Astrocyte of the cerebellum (primary cell): ENCODE measurements around the gene TMEM187.
"Not testable (repeated sequence)": the region's sequence is repeated elsewhere in the genome, so short reads cannot be mapped to it uniquely, and the experiment has no call there.

Experiments
- DNase-seq: peaks from one replicate; pipeline ENCODE4 v3.0.0-alpha.2; 2011; ENCODE audit warnings: low read depth
- H3K4me3 ChIP-seq: 2 replicates; pipeline ENCODE4 v1.5.1; 2011; ENCODE audit warnings: mild to moderate bottlenecking, low read depth, low read length, moderate library complexity
- CTCF ChIP-seq: IDR thresholded peaks from 2 replicates; pipeline ENCODE4 v1.5.1; 2012; ENCODE audit warnings: low read length, low read depth, moderate library complexity, mild to moderate bottlenecking; ENCODE audit errors: missing control alignments
- in situ Hi-C: cut with HindIII; loops from 2 replicates; pipeline ENCODE4 v1.10.0; 2017; ENCODE audit warnings: low sequenced_read_pairs

The TMEM187 gene

GRCh38 chrX:153974726-153975286 lies 2.3 kb downstream of the TMEM187 start:
- no peak overlapping the region for H3K4me3 ChIP-seq
- TF ChIP-seq CTCF: no peak
- DNase-seq: no peak
- in situ Hi-C loops: no loop called here

DNA sequence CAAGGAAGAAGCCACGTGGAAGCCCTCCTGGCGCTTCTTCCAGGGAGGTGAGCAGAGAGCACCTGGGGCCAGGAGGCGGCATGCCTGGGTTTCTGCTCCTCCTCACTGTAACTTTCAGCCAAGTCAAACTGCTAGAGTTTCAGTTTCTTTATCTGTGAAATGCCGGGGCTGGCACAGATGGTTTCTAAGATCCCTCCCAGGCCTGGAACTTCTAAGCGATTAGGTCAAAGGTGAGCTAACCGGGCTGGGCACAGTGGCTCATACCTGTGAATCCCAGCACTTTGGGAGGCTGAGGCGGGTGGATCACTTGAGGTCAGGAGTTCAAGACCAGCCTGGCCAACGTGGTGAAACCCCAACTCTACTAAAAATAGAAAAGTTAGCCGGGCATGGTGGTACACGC lies 7.8 kb downstream of the TMEM187 start:
- H3K4me3 ChIP-seq, DNase-seq, in situ Hi-C loops: not testable (repeated sequence)

DNA sequence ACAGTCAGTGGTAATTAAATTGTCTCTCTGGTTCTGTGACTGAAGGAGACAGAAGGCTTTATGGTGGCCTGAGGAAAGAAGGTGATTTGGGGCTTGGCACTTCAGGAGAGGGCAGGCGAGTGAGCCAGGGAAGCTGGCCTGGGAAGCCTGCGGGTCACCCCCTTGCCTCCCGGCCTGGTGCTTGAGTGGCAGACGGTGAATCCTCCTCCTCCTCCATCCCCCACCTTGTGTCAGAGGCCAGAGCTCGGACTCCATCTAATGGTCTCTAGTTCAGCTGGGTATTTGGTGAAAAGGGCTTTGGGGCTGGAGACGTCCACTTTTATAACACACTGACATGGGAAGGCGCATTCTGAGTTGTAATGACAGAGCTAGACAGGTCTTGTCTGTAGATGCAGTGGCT lies 8.7 kb downstream of the TMEM187 start:
- no peak overlapping the region for H3K4me3 ChIP-seq
- TF ChIP-seq CTCF: no peak
- no peak for DNase-seq
- in situ Hi-C loops: no loop called here

DNA sequence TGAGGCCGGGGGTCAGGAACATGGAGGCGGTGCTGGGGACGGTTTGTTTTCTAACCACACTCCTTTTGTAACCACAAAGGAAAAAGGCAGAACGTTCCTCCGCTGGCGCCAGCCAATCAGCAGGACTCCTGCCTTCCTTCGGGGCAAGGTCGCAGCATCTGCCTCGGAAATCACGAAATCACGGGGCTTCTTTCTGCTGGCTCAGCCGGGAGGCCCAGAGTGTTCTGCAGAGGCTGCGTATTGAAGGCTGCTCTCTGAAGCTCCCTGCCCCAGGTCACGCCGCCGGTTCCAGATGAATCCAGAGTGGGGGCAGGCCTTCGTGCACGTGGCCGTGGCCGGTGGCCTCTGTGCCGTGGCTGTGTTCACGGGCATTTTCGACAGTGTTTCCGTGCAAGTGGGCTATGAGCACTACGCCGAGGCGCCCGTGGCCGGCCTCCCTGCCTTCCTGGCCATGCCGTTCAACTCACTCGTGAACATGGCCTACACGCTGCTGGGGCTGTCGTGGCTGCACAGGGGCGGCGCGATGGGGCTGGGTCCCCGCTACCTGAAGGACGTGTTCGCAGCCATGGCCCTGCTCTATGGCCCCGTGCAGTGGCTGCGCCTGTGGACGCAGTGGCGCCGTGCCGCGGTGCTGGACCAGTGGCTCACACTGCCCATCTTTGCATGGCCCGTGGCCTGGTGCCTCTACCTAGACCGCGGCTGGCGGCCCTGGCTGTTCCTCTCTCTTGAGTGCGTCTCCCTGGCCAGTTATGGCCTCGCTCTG lies 9.4 kb downstream of the TMEM187 start:
- DNase-seq: no peak
- TF ChIP-seq CTCF: no peak
- in situ Hi-C loops: no loop called here
- no peak overlapping the region for H3K4me3 ChIP-seq

DNA sequence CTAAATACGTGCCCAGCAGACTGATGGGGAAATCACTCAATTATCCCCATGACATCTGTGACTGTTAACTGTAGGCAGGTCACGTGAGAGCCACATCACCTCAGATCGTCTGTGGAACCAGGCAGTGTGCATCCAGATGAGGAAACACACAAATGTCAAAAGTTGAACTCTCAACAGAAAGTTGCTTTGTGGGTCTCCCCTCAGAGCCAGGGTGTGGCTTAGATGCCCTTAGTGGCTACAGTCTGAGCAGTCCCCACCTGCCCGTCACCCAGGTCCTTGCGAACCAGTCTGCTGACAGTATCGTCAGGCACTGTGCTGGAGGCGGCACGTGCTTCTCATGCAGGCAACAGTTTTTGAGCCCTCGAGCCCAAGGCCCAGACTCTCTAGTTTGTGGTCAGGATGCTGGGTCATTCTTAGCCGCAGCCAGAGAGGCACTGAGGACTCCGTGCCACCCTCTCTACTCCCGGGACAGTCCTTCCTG lies 10.8 kb downstream of the TMEM187 start:
- no peak for DNase-seq
- no peak for TF ChIP-seq CTCF
- no peak overlapping the region for H3K4me3 ChIP-seq
- in situ Hi-C loops: no loop called here

GRCh38 chrX:153984351-153985178 lies 12.0 kb downstream of the TMEM187 start:
- in situ Hi-C loops: no loop called here
- no peak for TF ChIP-seq CTCF
- no peak for DNase-seq
- no peak overlapping the region for H3K4me3 ChIP-seq
